NCI-H2171 treated with DMSO at 0.1 percent for 48 hours (cell line): Measurements from ENCODE around the gene INSR.

Source experiments
- DNase-seq: peaks from one replicate; lab custom pipeline; 2025; lab: John Stamatoyannopoulos, UW

INSR gene

GRCh38 chr19:7142771-7143170, 151.4 kb downstream of the INSR start:
- no peak for DNase-seq

GRCh38 chr19:7140137-7140536, 154.1 kb downstream of the INSR start:
- DNase-seq, result no peak

- DNase-seq, result no peak
Measured at GRCh38 chr19:7139095-7139494, 155.1 kb downstream of the INSR start.

GRCh38 chr19:7138402-7138801, 155.8 kb downstream of the INSR start:
- no peak for DNase-seq

- DNase-seq, result peak; percentile 7
Measured at GRCh38 chr19:7137120-7137519, 157.1 kb downstream of the INSR start.

- no peak for DNase-seq
Measured at GRCh38 chr19:7132054-7132453, 162.2 kb downstream of the INSR start.

GRCh38 chr19:7130043-7130442, 164.2 kb downstream of the INSR start:
- DNase-seq, result no peak

- DNase-seq, result no peak
Measured at GRCh38 chr19:7126132-7126531, 168.1 kb downstream of the INSR start.

- no peak for DNase-seq
Measured at GRCh38 chr19:7125221-7125620, 169.0 kb downstream of the INSR start.

GRCh38 chr19:7124782-7125181, 169.4 kb downstream of the INSR start:
- no peak for DNase-seq

GRCh38 chr19:7122701-7123100, 171.5 kb downstream of the INSR start:
- DNase-seq, result no peak

GRCh38 chr19:7120499-7120898, 173.7 kb downstream of the INSR start:
- no peak for DNase-seq

GRCh38 chr19:7119582-7119981, 174.6 kb downstream of the INSR start:
- DNase-seq, result no peak

- DNase-seq, result no peak
Measured at GRCh38 chr19:7117248-7117647, 177.0 kb downstream of the INSR start.

GRCh38 chr19:7115721-7116120, 178.5 kb downstream of the INSR start:
- DNase-seq, result no peak

GRCh38 chr19:7113233-7113632, 181.0 kb downstream of the INSR start:
- no peak for DNase-seq

GRCh38 chr19:7112675-7113074, 181.5 kb downstream of the INSR start:
- DNase-seq, result no peak

- no peak for DNase-seq
Measured at GRCh38 chr19:7109678-7110289, 184.4 kb downstream of the INSR start.

- DNase-seq, result no peak
Measured at GRCh38 chr19:7106711-7107657, 187.2 kb downstream of the INSR start.

GRCh38 chr19:7104747-7105447, 189.3 kb downstream of the INSR start:
- DNase-seq, result no peak

- DNase-seq, result no peak
Measured at GRCh38 chr19:7101498-7102253, 192.5 kb downstream of the INSR start.

GRCh38 chr19:7099597-7099921, 194.7 kb downstream of the INSR start:
- DNase-seq, result no peak
